NCI-H1048 (cell line): ENCODE results near the gene LEFTY2.
"Not testable (repeated sequence)": the region's sequence is repeated elsewhere in the genome, so short reads cannot be mapped to it uniquely, and the experiment has no call there.

Experiments used
- DNase-seq: peaks from one replicate; lab custom pipeline; 2025; lab: John Stamatoyannopoulos, UW

LEFTY2 gene

GRCh38 chr1:225929462-225929861 lies 11.6 kb downstream of the LEFTY2 start:
- DNase-seq: not testable (repeated sequence)

GRCh38 chr1:225928186-225929175 lies 12.5 kb downstream of the LEFTY2 start:
- no peak for DNase-seq

- DNase-seq: no peak
Measured at GRCh38 chr1:225926551-225927113, 14.4 kb downstream of the LEFTY2 start.

GRCh38 chr1:225923692-225924555 lies 17.1 kb downstream of the LEFTY2 start, which contains the start of gene PYCR2:
TSS of gene PYCR2 (minus strand) at chr1:225924250. CDS start at chr1:225924110, 140 bp downstream.
- DNase-seq: peak; percentile 96

- DNase-seq: no peak
Measured at GRCh38 chr1:225923381-225923691, 17.7 kb downstream of the LEFTY2 start.

- peak; percentile 44 for DNase-seq
Measured at GRCh38 chr1:225921734-225922709, 19.0 kb downstream of the LEFTY2 start.

- no peak for DNase-seq
Measured at GRCh38 chr1:225919906-225920305, 21.1 kb downstream of the LEFTY2 start.

- no peak for DNase-seq
Measured at GRCh38 chr1:225918280-225918679, 22.7 kb downstream of the LEFTY2 start.

- no peak for DNase-seq
Measured at GRCh38 chr1:225917536-225917935, 23.5 kb downstream of the LEFTY2 start.

- no peak for DNase-seq
Measured at GRCh38 chr1:225917101-225917500, 23.9 kb downstream of the LEFTY2 start.

GRCh38 chr1:225915538-225915991 lies 25.5 kb downstream of the LEFTY2 start:
- no peak for DNase-seq

GRCh38 chr1:225914947-225915346 lies 26.1 kb downstream of the LEFTY2 start:
- DNase-seq: no peak

GRCh38 chr1:225914391-225914790 lies 26.6 kb downstream of the LEFTY2 start:
- no peak for DNase-seq

GRCh38 chr1:225911191-225912130 lies 29.6 kb downstream of the LEFTY2 start:
- peak; percentile 41 for DNase-seq

- no peak for DNase-seq
Measured at GRCh38 chr1:225909477-225909876, 31.5 kb downstream of the LEFTY2 start.

- DNase-seq: no peak
Measured at GRCh38 chr1:225908773-225909172, 32.2 kb downstream of the LEFTY2 start.

GRCh38 chr1:225908013-225908640 lies 32.9 kb downstream of the LEFTY2 start:
- DNase-seq: no peak

GRCh38 chr1:225907341-225907740 lies 33.7 kb downstream of the LEFTY2 start:
- no peak for DNase-seq

- no peak for DNase-seq
Measured at GRCh38 chr1:225906467-225906866, 34.6 kb downstream of the LEFTY2 start.
